ENCODE measurements around the gene HSBP1L1. TPM values are rescaled to one million over a fixed set of nuclear protein-coding genes. Genes with fewer than 3 reads are reported as not detected.

Gene HSBP1L1
- total and polyA plus RNA-seq, 2 of the 13 experiments (the other 11 are each of a cell fraction or from before 2014, with no cell fraction given) = 22.6 to 45.1 TPM

DNA sequence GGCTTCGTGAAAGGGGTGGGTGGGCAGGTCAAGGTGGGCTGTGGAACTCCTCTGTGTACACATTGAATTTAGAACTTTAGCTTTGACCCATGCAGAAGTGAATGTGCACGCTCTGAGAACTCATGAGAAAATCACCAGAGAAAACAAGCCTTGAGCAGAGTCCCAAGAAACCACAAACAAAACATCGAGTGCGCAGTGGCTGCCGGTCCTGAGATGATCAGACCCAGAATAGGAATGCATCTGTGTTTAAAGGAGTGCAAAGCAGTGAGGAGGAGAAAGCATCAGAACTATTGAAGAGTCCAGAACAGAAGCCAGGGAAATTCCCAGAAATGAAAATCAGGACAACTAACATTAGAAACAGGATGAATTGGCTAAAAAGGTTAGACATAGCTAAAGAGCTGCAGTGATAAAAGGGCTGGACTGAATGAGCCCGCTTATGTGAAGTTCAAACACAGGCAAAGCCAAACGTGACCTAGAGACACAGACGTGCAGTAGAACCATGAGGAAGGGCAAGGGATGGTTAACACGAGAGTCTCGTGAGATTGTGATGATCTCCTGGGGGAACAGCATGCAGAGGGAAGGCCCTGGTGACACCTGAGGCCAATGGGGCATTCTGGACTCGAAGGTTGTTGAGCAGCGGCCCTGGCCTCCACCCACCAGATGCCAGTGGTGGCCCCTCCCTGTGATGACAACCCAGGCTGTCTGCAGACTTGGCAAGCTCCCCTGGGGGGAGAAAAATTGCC is 40.3 kb downstream of the HSBP1L1 start:
- TF ChIP-seq IKZF1 (IDR thresholded peaks at IDR 0.05) = no peak
- 0 out of 2 replicates have a peak, but pooled peaks have one; percentile 5 for TF ChIP-seq BHLHE40 (IDR thresholded peaks at IDR 0.05; ENCODE audit: low read length)
- no peak for TF ChIP-seq FOXK1 (CRISPR knock-in tag; IDR thresholded peaks at IDR 0.05; ENCODE audit: borderline replicate concordance, low read depth)
- TF ChIP-seq ZNF337 (CRISPR knock-in tag; IDR thresholded peaks at IDR 0.05; ENCODE audit: borderline replicate concordance, low read depth) = no peak
- TF ChIP-seq PATZ1 (CRISPR knock-in tag; IDR thresholded peaks at IDR 0.05) = 0 out of 2 replicates have a peak, but pooled peaks have one; percentile 11
- TF ChIP-seq POGZ (CRISPR knock-in tag; IDR thresholded peaks at IDR 0.05) = no peak
- TF ChIP-seq CHD2 (IDR thresholded peaks at IDR 0.05; ENCODE audit: low read depth, low read length) = peak; percentile 78
- TF ChIP-seq, protein P1, sequence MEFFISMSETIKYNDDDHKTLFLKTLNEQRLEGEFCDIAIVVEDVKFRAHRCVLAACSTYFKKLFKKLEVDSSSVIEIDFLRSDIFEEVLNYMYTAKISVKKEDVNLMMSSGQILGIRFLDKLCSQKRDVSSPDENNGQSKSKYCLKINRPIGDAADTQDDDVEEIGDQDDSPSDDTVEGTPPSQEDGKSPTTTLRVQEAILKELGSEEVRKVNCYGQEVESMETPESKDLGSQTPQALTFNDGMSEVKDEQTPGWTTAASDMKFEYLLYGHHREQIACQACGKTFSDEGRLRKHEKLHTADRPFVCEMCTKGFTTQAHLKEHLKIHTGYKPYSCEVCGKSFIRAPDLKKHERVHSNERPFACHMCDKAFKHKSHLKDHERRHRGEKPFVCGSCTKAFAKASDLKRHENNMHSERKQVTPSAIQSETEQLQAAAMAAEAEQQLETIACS (CRISPR knock-in tag; IDR thresholded peaks at IDR 0.05) = no peak
- no peak for TF ChIP-seq ZNF550 (CRISPR knock-in tag; IDR thresholded peaks at IDR 0.05; ENCODE audit: borderline replicate concordance)
- TF ChIP-seq, protein P2, sequence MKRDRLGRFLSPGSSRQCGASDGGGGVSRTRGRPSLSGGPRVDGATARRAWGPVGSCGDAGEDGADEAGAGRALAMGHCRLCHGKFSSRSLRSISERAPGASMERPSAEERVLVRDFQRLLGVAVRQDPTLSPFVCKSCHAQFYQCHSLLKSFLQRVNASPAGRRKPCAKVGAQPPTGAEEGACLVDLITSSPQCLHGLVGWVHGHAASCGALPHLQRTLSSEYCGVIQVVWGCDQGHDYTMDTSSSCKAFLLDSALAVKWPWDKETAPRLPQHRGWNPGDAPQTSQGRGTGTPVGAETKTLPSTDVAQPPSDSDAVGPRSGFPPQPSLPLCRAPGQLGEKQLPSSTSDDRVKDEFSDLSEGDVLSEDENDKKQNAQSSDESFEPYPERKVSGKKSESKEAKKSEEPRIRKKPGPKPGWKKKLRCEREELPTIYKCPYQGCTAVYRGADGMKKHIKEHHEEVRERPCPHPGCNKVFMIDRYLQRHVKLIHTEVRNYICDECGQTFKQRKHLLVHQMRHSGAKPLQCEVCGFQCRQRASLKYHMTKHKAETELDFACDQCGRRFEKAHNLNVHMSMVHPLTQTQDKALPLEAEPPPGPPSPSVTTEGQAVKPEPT (CRISPR knock-in tag; IDR thresholded peaks at IDR 0.05; ENCODE audit: low read depth) = no peak
- TF ChIP-seq ZBTB2 (CRISPR knock-in tag; IDR thresholded peaks at IDR 0.05; ENCODE audit: low read depth) = no peak
- no peak for TF ChIP-seq GPN1 (CRISPR knock-in tag; IDR thresholded peaks at IDR 0.05; ENCODE audit: borderline replicate concordance)
- no peak for TF ChIP-seq TBL1XR1 (IDR thresholded peaks at IDR 0.05; ENCODE audit: borderline replicate concordance, low read length, partially characterized antibody)
- POLR2A ChIA-PET = no interaction called here
- intact Hi-C loops (cut with micrococcal nuclease; ENCODE audit: unreplicated experiment) = no loop called here

More for the DNA sequence above, 40.3 kb downstream of the HSBP1L1 start:
- no peaks in the 10 kb centered on the region for H3K79me2 ChIP-seq (ENCODE audit: insufficient read depth, low read length)
- H3K9me3 ChIP-seq (ENCODE audit: low read length) = peaks cover 17% of the 10 kb centered on the region
- 26% methylated on average over 12 of the region's 12 CpGs for WGBS (ENCODE audit: low lambda C conversion rate)
- H3K27me3 ChIP-seq (ENCODE audit: control insufficient read depth in 1 of 2, insufficient read depth in 2 of 2, low read length in 2 of 2) = no peaks in the 10 kb centered on the region; a peak in 1 of 5 replicates
- H2AFZ ChIP-seq (ENCODE audit: low read length) = no peak overlapping the region
- FAIRE-seq (no peak), DNase-seq (ENCODE audit: low spot score) (no peak), ATAC-seq (peak; percentile 44)
- no peaks in the 10 kb centered on the region for H3K36me3 ChIP-seq (replicated peaks in 1 of 2; ENCODE audit: control insufficient read depth in 1 of 2, insufficient read depth in 2 of 2, low read length in 2 of 2)
- H3K4me1 ChIP-seq (ENCODE audit: insufficient read depth, low read length) = peaks cover 15% of the 10 kb centered on the region
- peak overlapping the region; percentile 8; the same call in 1 of the 2 replicates for H3K4me2 ChIP-seq (ENCODE audit: low read depth, low read length)
- CTCF ChIA-PET (ENCODE audit: low intra/inter-chr PET ratio, low total read pairs) = no interaction called here
- in situ Hi-C loops (cut with HindIII; ENCODE audit: extremely low pct_ligation_motif_present, low pct_unique_long_range_greater_than_20kb) = no loop called here
- no TSS peak for BruUV-seq (replicated peaks)
- H3K27ac ChIP-seq (ENCODE audit: extremely low read length, insufficient read depth, low read length) = no peak overlapping the region
- no peak overlapping the region for H3K4me3 ChIP-seq (replicated peaks in 1 of 3; ENCODE audit: insufficient read depth in 1 of 3, low read depth in 2 of 3, low read length in 3 of 3)
- H3K9ac ChIP-seq (ENCODE audit: insufficient read depth, low read depth, low read length) = no peak overlapping the region
- H4K20me1 ChIP-seq (ENCODE audit: insufficient read depth, low read length) = no peaks in the 10 kb centered on the region

Data from HepG2 (cell line).